MCF 10A (cell line): ENCODE data around the gene MSI2. TPM values are rescaled to one million over a fixed set of nuclear protein-coding genes. Genes with fewer than 3 reads are reported as not detected.

ENCODE experiments used
- BruUV-seq: library from RNA; stranded (reverse); fragments of 400-500 nt; replicated peaks from 2 replicates; lab custom pipeline; 2021; lab: Mats Ljungman, UMichigan
- CTCF ChIA-PET: fragments of 300-600 bp; sonication (Branson Sonifier 250); formaldehyde crosslinking; extraction: SDS; loops from one replicate; lab custom pipeline; 2021; ENCODE audit warnings: antibody characterized with exemption, inconsistent platforms; lab: Yijun Ruan, JAX
- POLR2A ChIA-PET: fragments of 300-600, 350-650 bp; sonication (Branson Sonifier 250); formaldehyde crosslinking; extraction: SDS; loops from one replicate; lab custom pipeline; 2020; ENCODE audit warnings: antibody characterized with exemption, inconsistent platforms; lab: Yijun Ruan, JAX
- DNase-seq: peaks from one replicate; pipeline ENCODE4 v3.0.0-alpha.2; 2018; ENCODE audit not compliant: unreplicated experiment
- H3K27ac Mint-ChIP-seq: one replicate; pipeline ENCODE4 v1.8.0; 2022; ENCODE audit warnings: mild to moderate bottlenecking, low read depth, mixed read lengths; ENCODE audit not compliant: unreplicated experiment
- H3K27me3 Mint-ChIP-seq: one replicate; pipeline ENCODE4 v1.8.0; 2022; ENCODE audit warnings: mixed read lengths; ENCODE audit not compliant: insufficient read depth, unreplicated experiment
- H3K36me3 Mint-ChIP-seq: one replicate; pipeline ENCODE4 v1.8.0; 2022; ENCODE audit warnings: mild to moderate bottlenecking, moderate library complexity, mixed read lengths; ENCODE audit not compliant: insufficient read depth, unreplicated experiment
- H3K4me1 Mint-ChIP-seq: one replicate; pipeline ENCODE4 v1.8.0; 2022; ENCODE audit warnings: mixed read lengths; ENCODE audit not compliant: insufficient read depth, unreplicated experiment
- H3K4me3 Mint-ChIP-seq: one replicate; pipeline ENCODE4 v1.8.0; 2022; ENCODE audit warnings: mild to moderate bottlenecking, moderate library complexity, mixed read lengths; ENCODE audit not compliant: unreplicated experiment
- H3K9me3 Mint-ChIP-seq: one replicate; pipeline ENCODE4 v1.8.0; 2022; ENCODE audit warnings: mixed read lengths; ENCODE audit not compliant: unreplicated experiment
- intact Hi-C: fragments of 100-400 bp; cut with micrococcal nuclease; formaldehyde crosslinking; loops from 2 replicates; pipeline ENCODE4 v1.14.1; 2022
- total RNA-seq: library from RNA; stranded (reverse); gene quantifications from 2 replicates; pipeline ENCODE4 v1.2.3, GENCODE V29; 2022
- TF ChIP-seq, protein P1 (sequence below): fragments of 200-600 bp; IDR thresholded peaks from one replicate; pipeline ENCODE4 v1.8.0; 2022; ENCODE audit warnings: antibody characterized with exemption, mild to moderate bottlenecking; ENCODE audit not compliant: unreplicated experiment

The MSI2 gene
- total RNA-seq, 1 experiment from 2014 or later = 60.6 TPM

DNA sequence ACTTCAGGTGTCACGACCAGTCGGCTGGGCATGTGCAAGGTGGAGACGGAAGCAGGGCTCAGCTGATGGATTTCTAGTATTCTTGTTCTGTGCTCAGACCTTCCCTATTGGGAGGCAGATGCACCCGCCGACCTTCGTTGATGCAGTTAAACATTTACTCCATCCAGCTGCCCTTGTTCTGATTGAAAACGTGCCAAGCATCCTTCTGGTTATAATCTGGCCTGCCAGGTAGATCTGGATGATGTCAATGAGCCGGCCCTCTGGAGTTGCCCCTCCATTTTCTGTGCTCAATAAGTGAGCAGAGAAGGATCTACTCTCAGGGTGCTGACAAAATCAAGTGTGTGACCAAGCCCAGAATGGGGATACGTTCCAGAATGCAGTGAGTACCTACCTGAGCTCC lies 450.4 kb downstream of the MSI2 start:
- ChIA-PET CTCF (no interaction called here), POLR2A (no interaction called here)
- intact Hi-C loops = no loop called here
- BruUV-seq = no TSS peak
- Mint-ChIP-seq H3K4me3 (no peak overlapping the region), H3K36me3 (no peaks in the 10 kb centered on the region), H3K9me3 (no peaks in the 10 kb centered on the region), H3K4me1 (no peaks in the 10 kb centered on the region), H3K27ac (no peak overlapping the region), H3K27me3 (peaks cover 61% of the 10 kb centered on the region)
- DNase-seq = no peak
- TF ChIP-seq, protein P1, sequence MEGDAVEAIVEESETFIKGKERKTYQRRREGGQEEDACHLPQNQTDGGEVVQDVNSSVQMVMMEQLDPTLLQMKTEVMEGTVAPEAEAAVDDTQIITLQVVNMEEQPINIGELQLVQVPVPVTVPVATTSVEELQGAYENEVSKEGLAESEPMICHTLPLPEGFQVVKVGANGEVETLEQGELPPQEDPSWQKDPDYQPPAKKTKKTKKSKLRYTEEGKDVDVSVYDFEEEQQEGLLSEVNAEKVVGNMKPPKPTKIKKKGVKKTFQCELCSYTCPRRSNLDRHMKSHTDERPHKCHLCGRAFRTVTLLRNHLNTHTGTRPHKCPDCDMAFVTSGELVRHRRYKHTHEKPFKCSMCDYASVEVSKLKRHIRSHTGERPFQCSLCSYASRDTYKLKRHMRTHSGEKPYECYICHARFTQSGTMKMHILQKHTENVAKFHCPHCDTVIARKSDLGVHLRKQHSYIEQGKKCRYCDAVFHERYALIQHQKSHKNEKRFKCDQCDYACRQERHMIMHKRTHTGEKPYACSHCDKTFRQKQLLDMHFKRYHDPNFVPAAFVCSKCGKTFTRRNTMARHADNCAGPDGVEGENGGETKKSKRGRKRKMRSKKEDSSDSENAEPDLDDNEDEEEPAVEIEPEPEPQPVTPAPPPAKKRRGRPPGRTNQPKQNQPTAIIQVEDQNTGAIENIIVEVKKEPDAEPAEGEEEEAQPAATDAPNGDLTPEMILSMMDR = no peak

DNA sequence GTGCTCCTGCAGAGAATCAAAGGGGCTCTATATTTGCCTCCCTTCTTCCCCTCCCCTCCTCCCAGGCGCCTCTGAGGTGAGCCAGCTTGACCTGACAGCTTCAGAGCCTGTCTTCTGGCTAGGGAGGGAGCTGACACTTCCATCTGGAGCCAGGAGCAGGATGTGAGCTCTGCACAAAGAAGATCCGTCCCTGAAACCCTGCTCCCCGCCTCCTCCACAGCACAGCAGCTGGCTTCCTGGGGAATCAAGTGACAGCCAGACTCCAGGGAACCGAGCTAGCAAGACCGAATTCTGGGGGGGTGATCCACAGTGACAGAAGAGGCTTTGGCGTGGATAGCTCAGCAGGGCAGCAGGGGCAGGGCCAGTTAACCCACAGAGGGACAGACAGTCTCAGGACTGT lies 451.6 kb downstream of the MSI2 start:
- TF ChIP-seq, protein P1 = no peak
- DNase-seq = no peak
- ChIA-PET POLR2A (no interaction called here), CTCF (no interaction called here)
- no TSS peak for BruUV-seq
- no peaks in the 10 kb centered on the region for H3K4me1 Mint-ChIP-seq
- no peak overlapping the region for H3K4me3 Mint-ChIP-seq
- H3K27me3 Mint-ChIP-seq = peaks cover 72% of the 10 kb centered on the region
- intact Hi-C loops = no loop called here
- H3K36me3 Mint-ChIP-seq = no peaks in the 10 kb centered on the region
- no peaks in the 10 kb centered on the region for H3K9me3 Mint-ChIP-seq
- no peak overlapping the region for H3K27ac Mint-ChIP-seq

DNA sequence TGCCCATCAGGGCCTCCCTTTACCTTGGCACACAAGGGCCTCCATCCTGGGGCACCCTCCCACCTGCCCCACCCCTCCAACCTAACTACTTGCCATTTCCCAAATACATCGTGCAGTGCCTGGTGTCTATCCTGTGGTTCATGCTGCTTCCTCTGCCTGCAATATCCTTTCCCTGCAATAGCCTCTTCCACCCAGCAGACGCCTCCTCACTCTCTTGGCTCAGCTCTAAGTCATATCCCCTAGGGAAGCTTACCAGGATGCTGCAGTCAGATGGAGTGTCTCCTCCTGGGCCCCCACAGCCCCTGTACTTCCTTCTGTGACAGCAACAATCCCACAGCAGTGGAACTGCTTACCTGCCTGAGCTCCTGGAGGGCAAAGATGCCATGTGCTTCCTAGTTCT lies 452.1 kb downstream of the MSI2 start:
- BruUV-seq = no TSS peak
- TF ChIP-seq, protein P1 = no peak
- intact Hi-C loops = no loop called here
- Mint-ChIP-seq H3K9me3 (no peaks in the 10 kb centered on the region), H3K4me1 (no peaks in the 10 kb centered on the region), H3K36me3 (no peaks in the 10 kb centered on the region), H3K27ac (no peak overlapping the region), H3K27me3 (peaks cover 77% of the 10 kb centered on the region), H3K4me3 (no peak overlapping the region)
- ChIA-PET POLR2A (no interaction called here), CTCF (no interaction called here)
- no peak for DNase-seq

DNA sequence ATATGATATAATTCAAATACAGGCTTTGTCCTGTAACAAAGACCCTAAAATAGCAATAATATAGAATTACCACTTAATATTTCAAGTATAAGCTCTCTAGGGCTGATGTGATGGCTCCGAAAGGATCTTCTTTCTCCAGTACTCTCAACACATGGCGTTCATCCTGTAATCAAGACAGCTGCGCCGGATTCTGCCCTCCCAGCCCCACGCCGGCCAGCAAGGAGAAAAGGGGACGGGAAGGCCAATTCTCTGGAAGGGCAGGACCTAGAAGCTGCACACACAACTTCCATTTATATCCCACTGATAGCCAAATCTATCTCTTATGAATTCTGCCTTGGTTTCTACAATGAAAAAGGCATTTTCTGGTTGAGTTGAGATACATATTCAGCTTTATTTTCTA lies 456.8 kb downstream of the MSI2 start:
- intact Hi-C loops = no loop called here
- Mint-ChIP-seq H3K9me3 (no peaks in the 10 kb centered on the region), H3K36me3 (no peaks in the 10 kb centered on the region), H3K4me3 (no peak overlapping the region), H3K27me3 (peaks cover 97% of the 10 kb centered on the region), H3K27ac (no peak overlapping the region), H3K4me1 (no peaks in the 10 kb centered on the region)
- BruUV-seq = no TSS peak
- TF ChIP-seq, protein P1 = no peak
- DNase-seq = no peak
- ChIA-PET POLR2A (no interaction called here), CTCF (no interaction called here)
